ENCODE data around the gene TBC1D2. TPM values are rescaled to one million over a fixed set of nuclear protein-coding genes. Genes with fewer than 3 reads are reported as not detected.

The TBC1D2 gene
- total and polyA plus RNA-seq, 2 of the 13 experiments (the other 11 are each of a cell fraction or from before 2014, with no cell fraction given): 2.0 to 2.8 TPM

DNA sequence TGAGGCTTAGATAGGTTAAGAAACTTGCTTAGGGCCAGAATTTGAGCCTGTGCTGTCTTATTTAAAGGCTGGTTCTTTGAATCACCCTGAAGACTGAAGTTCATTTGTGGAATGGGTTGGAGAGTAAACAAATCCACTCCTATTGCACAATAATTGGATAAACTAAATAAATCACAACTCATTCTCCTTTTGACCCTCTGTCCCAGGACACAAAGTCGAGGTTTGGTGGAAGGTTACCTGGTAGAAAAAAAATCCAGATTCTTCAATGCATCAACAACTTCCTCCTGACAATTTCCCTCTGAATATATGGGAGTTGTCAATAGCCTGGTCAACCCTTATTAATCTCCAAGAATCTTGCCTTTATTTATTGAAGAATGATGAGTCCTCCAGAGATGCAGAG lies 28.9 kb downstream of the TBC1D2 start (continued):
- TF ChIP-seq DDIT3 (CRISPR knock-in tag; IDR thresholded peaks at IDR 0.05): no peak
- TF ChIP-seq ZNF792 (CRISPR knock-in tag; IDR thresholded peaks at IDR 0.05): no peak
- peak; percentile 25; the same call in 1 of the 2 replicates for TF ChIP-seq FOXK1 (CRISPR knock-in tag; IDR thresholded peaks at IDR 0.05; ENCODE audit: borderline replicate concordance, low read depth)
- TF ChIP-seq ZNF431 (CRISPR knock-in tag; IDR thresholded peaks at IDR 0.05; ENCODE audit: borderline replicate concordance, low read depth): no peak
- no peak for TF ChIP-seq MLX (CRISPR knock-in tag; IDR thresholded peaks at IDR 0.05)
- TF ChIP-seq CEBPB (IDR thresholded peaks at IDR 0.05; ENCODE audit: borderline replicate concordance, low read depth, low read length): peak; percentile 99
- TF ChIP-seq ZFP82 (CRISPR knock-in tag; IDR thresholded peaks at IDR 0.05; ENCODE audit: borderline replicate concordance): no peak
- TF ChIP-seq ZNF883 (CRISPR knock-in tag; IDR thresholded peaks at IDR 0.05; ENCODE audit: not compliant biosample characterization): no peak
- TF ChIP-seq ZNF547 (CRISPR knock-in tag; IDR thresholded peaks at IDR 0.05): no peak
- no peak for TF ChIP-seq MYC (CRISPR knock-in tag; IDR thresholded peaks at IDR 0.05; ENCODE audit: borderline replicate concordance)
- TF ChIP-seq ELK4 (CRISPR knock-in tag; IDR thresholded peaks at IDR 0.05; ENCODE audit: borderline replicate concordance): no peak
- TF ChIP-seq ZNF546 (CRISPR knock-in tag; conservative IDR thresholded peaks at IDR 0.05): no peak
- TF ChIP-seq ETV5 (CRISPR knock-in tag; IDR thresholded peaks at IDR 0.05; ENCODE audit: borderline replicate concordance): no peak
- peak; percentile 100 for TF ChIP-seq GFI1 (CRISPR knock-in tag; IDR thresholded peaks at IDR 0.05; ENCODE audit: borderline replicate concordance)
- TF ChIP-seq RELA (CRISPR knock-in tag; IDR thresholded peaks at IDR 0.05): no peak
- no peak for TF ChIP-seq HIVEP1 (CRISPR knock-in tag; IDR thresholded peaks at IDR 0.05)
- TF ChIP-seq RCOR2 (CRISPR knock-in tag; IDR thresholded peaks at IDR 0.05): peak; percentile 67; the same call in 1 of the 2 replicates
- no peak for TF ChIP-seq TAF15 (IDR thresholded peaks at IDR 0.05; ENCODE audit: low read depth, low read length, poor library complexity, severe bottlenecking)
- no peak for TF ChIP-seq KDM5A (IDR thresholded peaks at IDR 0.05; ENCODE audit: borderline replicate concordance, low read length)
- TF ChIP-seq, protein P1, sequence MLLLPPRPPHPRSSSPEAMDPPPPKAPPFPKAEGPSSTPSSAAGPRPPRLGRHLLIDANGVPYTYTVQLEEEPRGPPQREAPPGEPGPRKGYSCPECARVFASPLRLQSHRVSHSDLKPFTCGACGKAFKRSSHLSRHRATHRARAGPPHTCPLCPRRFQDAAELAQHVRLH (CRISPR knock-in tag; IDR thresholded peaks at IDR 0.05; ENCODE audit: borderline replicate concordance, low read depth): no peak
- no peak for TF ChIP-seq ZNF75D (CRISPR knock-in tag; IDR thresholded peaks at IDR 0.05; ENCODE audit: borderline replicate concordance)
- TF ChIP-seq ZKSCAN5 (CRISPR knock-in tag; IDR thresholded peaks at IDR 0.05): no peak
- no peak for TF ChIP-seq ZNF337 (CRISPR knock-in tag; IDR thresholded peaks at IDR 0.05; ENCODE audit: borderline replicate concordance, low read depth)
- TF ChIP-seq, protein P2, sequence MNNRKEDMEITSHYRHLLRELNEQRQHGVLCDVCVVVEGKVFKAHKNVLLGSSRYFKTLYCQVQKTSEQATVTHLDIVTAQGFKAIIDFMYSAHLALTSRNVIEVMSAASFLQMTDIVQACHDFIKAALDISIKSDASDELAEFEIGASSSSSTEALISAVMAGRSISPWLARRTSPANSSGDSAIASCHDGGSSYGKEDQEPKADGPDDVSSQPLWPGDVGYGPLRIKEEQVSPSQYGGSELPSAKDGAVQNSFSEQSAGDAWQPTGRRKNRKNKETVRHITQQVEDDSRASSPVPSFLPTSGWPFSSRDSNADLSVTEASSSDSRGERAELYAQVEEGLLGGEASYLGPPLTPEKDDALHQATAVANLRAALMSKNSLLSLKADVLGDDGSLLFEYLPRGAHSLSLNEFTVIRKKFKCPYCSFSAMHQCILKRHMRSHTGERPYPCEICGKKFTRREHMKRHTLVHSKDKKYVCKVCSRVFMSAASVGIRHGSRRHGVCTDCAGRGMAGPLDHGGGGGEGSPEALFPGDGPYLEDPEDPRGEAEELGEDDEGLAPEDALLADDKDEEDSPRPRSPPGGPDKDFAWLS (CRISPR knock-in tag; IDR thresholded peaks at IDR 0.05; ENCODE audit: borderline replicate concordance): no peak
- 0 out of 2 replicates have a peak, but pooled peaks have one; percentile 17 for TF ChIP-seq DRAP1 (CRISPR knock-in tag; IDR thresholded peaks at IDR 0.05)
- TF ChIP-seq TBP (CRISPR knock-in tag; IDR thresholded peaks at IDR 0.05): no peak
- no peak for TF ChIP-seq RFXAP (CRISPR knock-in tag; IDR thresholded peaks at IDR 0.05; ENCODE audit: borderline replicate concordance)
- no peak for TF ChIP-seq BORCS8-MEF2B (CRISPR knock-in tag; IDR thresholded peaks at IDR 0.05)
- peak; percentile 96 for TF ChIP-seq CEBPG (CRISPR knock-in tag; IDR thresholded peaks at IDR 0.05)

All from HepG2 (cell line).